GM12865 (cell line): ENCODE measurements around the gene F13B.
A peak's percentile ranks its signal among the peaks of the same experiment; 100 is the strongest.
"Not testable (repeated sequence)": the region's sequence is repeated elsewhere in the genome, so short reads cannot be mapped to it uniquely, and the experiment has no call there.

Experiments used
- DNase-seq: peaks from one replicate; pipeline ENCODE4 v3.0.0; 2010; ENCODE audit warnings: low read depth
- H3K4me3 ChIP-seq: 2 replicates; pipeline ENCODE4 v1.5.1; 2011; ENCODE audit warnings: mild to moderate bottlenecking, low read depth, low read length, control low read depth
- TF ChIP-seq, protein P1 (sequence below): IDR thresholded peaks from 2 replicates; pipeline ENCODE4 v1.5.1; 2011; ENCODE audit warnings: low read length, control low read depth, low read depth, inconsistent platforms; ENCODE audit not compliant: insufficient read depth; ENCODE audit errors: missing control alignments

The F13B gene

DNA sequence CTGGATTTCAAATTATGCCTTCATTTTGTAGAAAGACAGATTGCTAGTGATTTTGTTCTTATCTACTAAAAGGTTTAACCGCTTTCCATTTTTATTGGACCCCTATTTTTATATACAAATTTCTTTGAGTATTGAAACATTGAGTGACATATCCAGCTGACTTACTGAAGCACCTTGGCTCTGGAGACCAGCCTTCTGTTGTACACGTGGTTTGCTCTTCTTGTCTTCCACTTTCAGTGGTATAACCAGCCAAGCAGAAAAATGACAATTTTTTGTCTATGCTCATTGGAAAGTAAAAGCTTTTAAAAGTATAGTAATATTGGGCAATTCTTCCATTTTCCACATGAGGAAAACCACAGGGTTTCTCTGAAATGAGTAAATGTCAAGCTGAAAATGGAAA, 4.4 kb downstream of the F13B start:
- peak; percentile 48 for DNase-seq
- no peak overlapping the region for H3K4me3 ChIP-seq
- TF ChIP-seq, protein P1, sequence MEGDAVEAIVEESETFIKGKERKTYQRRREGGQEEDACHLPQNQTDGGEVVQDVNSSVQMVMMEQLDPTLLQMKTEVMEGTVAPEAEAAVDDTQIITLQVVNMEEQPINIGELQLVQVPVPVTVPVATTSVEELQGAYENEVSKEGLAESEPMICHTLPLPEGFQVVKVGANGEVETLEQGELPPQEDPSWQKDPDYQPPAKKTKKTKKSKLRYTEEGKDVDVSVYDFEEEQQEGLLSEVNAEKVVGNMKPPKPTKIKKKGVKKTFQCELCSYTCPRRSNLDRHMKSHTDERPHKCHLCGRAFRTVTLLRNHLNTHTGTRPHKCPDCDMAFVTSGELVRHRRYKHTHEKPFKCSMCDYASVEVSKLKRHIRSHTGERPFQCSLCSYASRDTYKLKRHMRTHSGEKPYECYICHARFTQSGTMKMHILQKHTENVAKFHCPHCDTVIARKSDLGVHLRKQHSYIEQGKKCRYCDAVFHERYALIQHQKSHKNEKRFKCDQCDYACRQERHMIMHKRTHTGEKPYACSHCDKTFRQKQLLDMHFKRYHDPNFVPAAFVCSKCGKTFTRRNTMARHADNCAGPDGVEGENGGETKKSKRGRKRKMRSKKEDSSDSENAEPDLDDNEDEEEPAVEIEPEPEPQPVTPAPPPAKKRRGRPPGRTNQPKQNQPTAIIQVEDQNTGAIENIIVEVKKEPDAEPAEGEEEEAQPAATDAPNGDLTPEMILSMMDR: no peak

DNA sequence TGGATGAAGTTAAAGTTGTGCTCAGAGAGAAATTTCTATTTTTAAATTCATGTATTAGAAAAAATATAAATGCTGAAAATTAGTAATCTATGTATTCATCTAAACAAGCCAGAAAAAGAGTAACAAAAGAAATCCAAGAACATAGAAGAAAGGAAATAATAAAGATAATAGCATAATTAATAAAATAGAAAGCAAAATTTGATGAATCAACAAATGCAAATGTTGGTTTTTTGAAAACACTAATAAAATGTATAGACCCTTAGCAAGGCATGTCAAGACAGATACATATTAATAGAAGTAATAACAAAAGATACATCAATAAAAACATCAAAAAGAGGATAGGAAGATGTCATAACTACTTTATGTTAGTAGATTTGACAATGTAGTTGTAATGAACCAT, 18.0 kb downstream of the F13B start:
- DNase-seq: no peak
- no peak overlapping the region for H3K4me3 ChIP-seq
- TF ChIP-seq, protein P1: no peak

DNA sequence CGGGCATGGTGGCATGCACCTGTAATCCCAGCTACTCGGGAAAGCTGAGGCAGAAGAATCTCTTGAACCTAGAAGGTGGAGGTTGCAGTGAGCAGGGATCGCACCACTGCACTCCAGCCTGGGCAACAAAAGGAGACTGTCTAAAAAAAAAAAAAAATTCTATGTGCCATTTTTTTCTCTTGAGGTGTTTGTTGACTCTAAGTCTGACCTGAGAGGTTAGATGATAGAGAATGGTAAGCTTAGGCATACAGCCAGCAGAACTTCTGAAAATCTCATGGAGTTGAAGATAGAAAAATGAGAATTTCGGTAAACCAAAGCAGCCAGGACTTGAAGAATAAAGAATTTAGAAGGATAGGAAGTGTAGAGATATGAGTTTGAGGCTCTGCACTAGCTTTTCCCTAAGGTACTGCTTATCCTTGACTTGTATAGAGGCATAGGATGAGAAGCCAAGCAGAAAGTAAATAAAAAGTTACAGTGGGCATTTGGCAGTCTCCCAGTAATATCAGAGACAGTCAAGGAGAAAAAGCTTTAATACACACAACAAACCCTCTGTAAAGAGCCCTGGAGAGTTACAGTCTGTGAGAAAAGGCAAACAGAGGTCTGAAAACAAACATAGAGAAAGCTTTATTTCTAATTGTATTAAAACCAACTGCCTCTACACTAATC, 24.3 kb downstream of the F13B start:
- H3K4me3 ChIP-seq: no peak overlapping the region
- TF ChIP-seq, protein P1: no peak
- DNase-seq: no peak

DNA sequence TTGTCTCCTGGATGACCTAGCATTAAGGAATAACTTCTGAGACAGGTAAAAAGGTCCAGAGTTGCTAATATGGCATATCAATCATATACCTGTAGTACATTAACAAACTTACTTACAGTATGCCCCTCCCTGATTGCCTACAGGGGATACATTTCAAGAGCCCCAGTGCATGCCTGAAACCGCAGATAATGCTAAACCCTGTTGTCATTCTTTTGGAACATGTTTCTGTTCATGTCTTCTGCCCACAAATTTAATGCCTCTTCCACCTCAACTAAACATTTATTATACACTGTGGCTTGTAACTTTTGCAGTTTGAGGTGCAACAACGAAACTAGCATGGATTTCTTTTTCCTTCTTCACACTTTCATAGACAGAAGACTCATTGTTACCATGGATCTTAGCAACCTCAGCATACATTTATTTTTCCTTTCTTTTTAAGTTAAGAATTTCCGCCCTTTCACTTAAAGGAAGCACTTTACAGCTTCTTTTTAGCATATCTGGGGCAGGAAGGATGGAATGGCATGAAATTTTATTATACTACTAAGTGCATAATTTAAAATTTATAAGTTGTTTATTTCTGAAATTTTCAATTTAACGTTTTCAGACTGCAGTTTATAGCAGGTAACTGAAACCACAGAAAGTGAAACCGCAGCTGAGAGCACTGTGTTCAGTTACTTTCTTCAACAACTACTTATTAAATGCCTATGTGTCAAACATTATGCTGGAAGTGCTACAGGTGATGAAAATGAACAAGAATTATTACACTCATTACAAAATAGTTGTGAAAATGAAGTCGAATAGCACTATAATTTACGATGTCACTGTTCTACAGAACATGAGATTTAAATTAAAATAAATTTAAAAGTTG, 25.3 kb downstream of the F13B start:
- H3K4me3 ChIP-seq: peak overlapping the region; percentile 4; the same call in 1 of the 2 replicates
- DNase-seq: peak; percentile 44
- TF ChIP-seq, protein P1: no peak

DNA sequence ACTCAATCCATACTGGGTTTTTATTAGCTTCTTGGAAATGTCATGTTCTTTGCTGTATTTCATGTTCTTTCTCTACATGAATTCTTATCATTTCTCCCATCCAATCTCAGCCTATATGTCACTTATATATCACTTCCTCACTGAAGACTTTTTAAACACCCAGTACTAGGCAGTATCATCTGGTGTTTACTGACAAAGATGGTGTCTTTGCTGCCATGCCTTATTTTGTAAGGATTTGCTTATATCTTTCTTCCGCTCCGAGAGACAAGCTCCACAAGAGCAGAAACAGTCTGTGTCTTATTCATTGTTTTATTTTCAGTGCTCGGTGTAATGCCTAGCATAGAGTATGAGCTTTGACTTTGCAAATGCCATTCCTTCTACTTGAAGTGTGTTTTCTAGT, 30.2 kb downstream of the F13B start:
- TF ChIP-seq, protein P1: no peak
- DNase-seq: no peak
- no peak overlapping the region for H3K4me3 ChIP-seq

DNA sequence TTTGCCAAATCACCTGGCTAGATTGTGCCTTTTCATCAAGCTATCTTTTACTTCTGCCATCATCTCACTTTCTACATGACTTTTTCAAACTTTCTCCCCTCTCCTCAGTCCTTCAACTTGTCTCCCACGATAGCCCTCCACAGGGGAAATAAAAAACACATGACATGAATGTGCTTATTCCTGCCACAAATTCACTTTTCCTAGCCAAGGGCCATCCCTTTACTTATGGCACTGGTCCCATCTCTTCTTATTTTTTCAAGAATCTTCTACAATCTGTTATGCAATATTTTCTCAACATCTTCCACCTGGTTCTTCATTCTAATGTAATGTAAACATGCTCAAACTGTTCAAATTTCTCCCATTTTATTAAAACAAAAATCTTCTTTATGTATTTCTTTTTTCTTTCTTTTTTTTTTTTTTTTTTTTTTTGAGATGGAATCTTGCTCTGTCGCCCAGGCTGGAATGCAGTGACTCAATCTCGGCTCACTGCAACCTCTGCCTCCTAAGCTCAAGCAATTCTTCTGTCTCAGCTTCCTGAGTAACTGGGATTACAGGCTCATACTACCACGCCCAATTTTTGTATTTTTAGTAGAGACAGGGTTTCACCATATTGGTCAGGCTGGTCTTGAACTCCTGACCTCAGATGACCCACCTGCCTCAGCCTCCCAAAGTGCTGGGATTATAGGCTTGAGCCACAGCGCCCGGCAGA, 32.3 kb downstream of the F13B start:
- H3K4me3 ChIP-seq, DNase-seq: not testable (repeated sequence)

DNA sequence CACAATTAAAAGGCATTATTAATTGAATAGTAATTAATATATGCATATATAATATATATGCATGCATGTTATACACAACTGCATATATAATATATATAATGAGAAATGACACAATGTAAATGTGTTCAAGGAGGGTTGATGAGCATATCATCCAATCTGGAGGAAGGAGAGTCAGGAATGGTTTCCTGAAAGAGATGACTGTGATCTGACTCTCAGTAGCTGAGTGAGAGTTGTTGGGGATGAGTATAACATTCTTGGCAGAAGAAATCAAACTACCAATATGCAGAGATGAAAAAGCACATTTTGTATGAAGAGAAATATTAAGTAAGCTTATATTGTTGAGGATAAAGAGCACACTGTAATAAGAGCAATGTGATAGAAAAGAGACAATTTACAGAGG, 37.3 kb downstream of the F13B start:
- TF ChIP-seq, protein P1: no peak
- no peak overlapping the region for H3K4me3 ChIP-seq
- no peak for DNase-seq
